Activated B cell treated with CpG ODN at 0.5 μM for 24 hours (primary cell): ENCODE data around the gene TMEM120A. TPM values are rescaled to one million over a fixed set of nuclear protein-coding genes. Genes with fewer than 3 reads are reported as not detected.
"Not testable (repeated sequence)": the region's sequence is repeated elsewhere in the genome, so short reads cannot be mapped to it uniquely, and the experiment has no call there.

Experiments used
- ATAC-seq: fragments of 200-7000 bp; cut with Tn5 transposase; one replicate; pipeline ENCODE4 v1.10.0; 2021; ENCODE audit warnings: low read depth, mild to moderate bottlenecking, moderate library complexity
- CTCF ChIA-PET: fragments of 350-600 bp; sonication (Branson Sonifier 250); formaldehyde crosslinking; loops from one replicate; lab custom pipeline; 2021; ENCODE audit warnings: antibody characterized with exemption; lab: Charles Lee
- POLR2A ChIA-PET: fragments of 350-600 bp; sonication (Branson Sonifier 250); formaldehyde crosslinking; loops from one replicate; lab custom pipeline; 2021; ENCODE audit warnings: antibody characterized with exemption; lab: Charles Lee
- DNase-seq: peaks from one replicate; pipeline ENCODE4 v3.0.0; 2022
- H3K27ac Mint-ChIP-seq: one replicate; pipeline ENCODE4 v1.8.0; 2020; ENCODE audit warnings: mixed read lengths
- H3K27me3 Mint-ChIP-seq: one replicate; pipeline ENCODE4 v1.8.0; 2021; ENCODE audit warnings: mixed read lengths
- H3K36me3 Mint-ChIP-seq: one replicate; pipeline ENCODE4 v1.8.0; 2021; ENCODE audit warnings: low read depth, mixed read lengths
- H3K4me1 Mint-ChIP-seq: one replicate; pipeline ENCODE4 v1.8.0; 2021; ENCODE audit warnings: mixed read lengths
- H3K4me3 Mint-ChIP-seq: one replicate; pipeline ENCODE4 v1.8.0; 2020; ENCODE audit warnings: mild to moderate bottlenecking, mixed read lengths
- H3K9me3 Mint-ChIP-seq: one replicate; pipeline ENCODE4 v1.8.0; 2020; ENCODE audit warnings: mixed read lengths
- CTCF ChIP-seq: fragments of 200-600 bp; IDR thresholded peaks from one replicate; pipeline ENCODE4 v1.8.0; 2022; ENCODE audit warnings: antibody characterized with exemption, mild to moderate bottlenecking
- intact Hi-C: fragments of 100-400 bp; cut with micrococcal nuclease; formaldehyde crosslinking; loops from one replicate; pipeline ENCODE4 v1.15.1; 2024
- total RNA-seq: library from RNA; stranded (reverse); gene quantifications from 2 replicates; pipeline ENCODE4 v1.2.3, GENCODE V29; 2022

Gene TMEM120A
- total RNA-seq = 95.6 and 104 TPM in 2 replicates

GRCh38 chr7:75994388-75995051 is at the start of gene TMEM120A:
TSS of gene TMEM120A (minus strand) at chr7:75994595. CDS start at chr7:75994570, 25 bp downstream.
- peaks cover 32% of the 10 kb centered on the region for H3K36me3 Mint-ChIP-seq
- H3K4me3 Mint-ChIP-seq = peak within 1 kb of the TSS; percentile 81
- ChIA-PET CTCF (no interaction called here), POLR2A (interaction anchor here (0.6 to 2.0 kb wide), 7 partner anchors 14 to 359 kb away, joined by 3 to 10 read pairs (median 4); partner anchors contain the start of genes POR, RHBDD2 and STYXL1)
- intact Hi-C loops = loop anchor here (1.0 to 5.0 kb wide), 5 partner anchors 54 to 363 kb away; partner anchors contain the start of genes HSPB1, MDH2, POR and RHBDD2
- peaks cover 39% of the 10 kb centered on the region for H3K4me1 Mint-ChIP-seq
- no peaks in the 10 kb centered on the region for H3K27me3 Mint-ChIP-seq
- peak; percentile 92 for DNase-seq
- no peak for TF ChIP-seq CTCF
- peak; percentile 99 for ATAC-seq
- no peaks in the 10 kb centered on the region for H3K9me3 Mint-ChIP-seq
- peak within 1 kb of the TSS; percentile 25 for H3K27ac Mint-ChIP-seq

GRCh38 chr7:76040126-76040525 is 45.7 kb upstream of the TMEM120A start:
- Mint-ChIP-seq H3K27me3 (no peaks in the 10 kb centered on the region), H3K27ac (no peak overlapping the region), H3K4me1 (peaks cover 11% of the 10 kb centered on the region), H3K4me3 (no peak overlapping the region), H3K36me3 (peaks cover 15% of the 10 kb centered on the region), H3K9me3 (no peaks in the 10 kb centered on the region)
- TF ChIP-seq CTCF = no peak
- ChIA-PET CTCF (no interaction called here), POLR2A (no interaction called here)
- DNase-seq (no peak), ATAC-seq (no peak)
- intact Hi-C loops = no loop called here

- peaks cover 8% of the 10 kb centered on the region for H3K36me3 Mint-ChIP-seq
- ATAC-seq (no peak), DNase-seq (no peak)
- ChIA-PET POLR2A (no interaction called here), CTCF (no interaction called here)
- no peak for TF ChIP-seq CTCF
- H3K27me3 Mint-ChIP-seq = no peaks in the 10 kb centered on the region
- no peaks in the 10 kb centered on the region for H3K4me1 Mint-ChIP-seq
- H3K4me3 Mint-ChIP-seq = no peak overlapping the region
- no peak overlapping the region for H3K27ac Mint-ChIP-seq
- intact Hi-C loops = no loop called here
- H3K9me3 Mint-ChIP-seq = no peaks in the 10 kb centered on the region
These were observed 42.9 kb upstream of the TMEM120A start for GRCh38 chr7:76037310-76037709.

GRCh38 chr7:76031964-76032363 is 37.6 kb upstream of the TMEM120A start:
- no peaks in the 10 kb centered on the region for H3K4me1 Mint-ChIP-seq
- no peak overlapping the region for H3K4me3 Mint-ChIP-seq
- no peaks in the 10 kb centered on the region for H3K27me3 Mint-ChIP-seq
- ATAC-seq = no peak
- no peak for DNase-seq
- no peak for TF ChIP-seq CTCF
- H3K36me3 Mint-ChIP-seq = peaks cover 12% of the 10 kb centered on the region
- ChIA-PET CTCF (no interaction called here), POLR2A (no interaction called here)
- intact Hi-C loops = no loop called here
- no peaks in the 10 kb centered on the region for H3K9me3 Mint-ChIP-seq
- no peak overlapping the region for H3K27ac Mint-ChIP-seq

- CTCF ChIA-PET, H3K27me3 Mint-ChIP-seq, H3K9me3 Mint-ChIP-seq, intact Hi-C loops, H3K27ac Mint-ChIP-seq, H3K4me1 Mint-ChIP-seq, ATAC-seq, DNase-seq, H3K4me3 Mint-ChIP-seq, POLR2A ChIA-PET: not testable (repeated sequence)
- peaks cover 23% of the 10 kb centered on the region for H3K36me3 Mint-ChIP-seq
These were observed 35.3 kb upstream of the TMEM120A start for GRCh38 chr7:76029682-76030081.
